Measurements from ENCODE around the gene S100A11. TPM values are rescaled to one million over a fixed set of nuclear protein-coding genes. Genes with fewer than 3 reads are reported as not detected.

The S100A11 gene
- total RNA-seq, 4 donors from 2014 or later = 41.9 to 183 (median 125) TPM

GRCh38 chr1:152047730-152048415, 11.1 kb upstream of the S100A11 start:
- Histone ChIP-seq H3K4me3 (peak overlapping the region in 1 of 2 donors; percentile 23), H3K4me1 (peaks cover 2 to 20% (median 4%) of the 10 kb centered on the region in 3 donors), H3K27me3 (no peaks in the 10 kb centered on the region), H3K36me3 (no peaks in the 10 kb centered on the region), H3K9me3 (no peaks in the 10 kb centered on the region), H3K27ac (peak overlapping the region; percentile 80 to 90 (median 86))
- TF ChIP-seq EP300 (IDR thresholded peaks at IDR 0.05) (no peak), POLR2A (IDR thresholded peaks at IDR 0.05) (peak; percentile 14 to 45), POLR2AphosphoS5 (IDR thresholded peaks at IDR 0.05) (peak; percentile 48), CTCF (IDR thresholded peaks at IDR 0.05) (peak in 3 of 4 experiments; percentile 48 to 54 (median 51))
- WGBS, 2 donors (ENCODE audit: low coverage in 1 of 2) = 0 to 3% methylated on average over 3 to 6 of the region's 13 CpGs
- peak; percentile 94 for ATAC-seq

GRCh38 chr1:152047413-152047729, 10.6 kb upstream of the S100A11 start:
- no peaks in the 10 kb centered on the region for H3K36me3 ChIP-seq
- ATAC-seq = no peak
- H3K4me1 ChIP-seq = peaks cover 2 to 20% (median 4%) of the 10 kb centered on the region in 3 donors
- no peaks in the 10 kb centered on the region for H3K9me3 ChIP-seq
- TF ChIP-seq EP300 (IDR thresholded peaks at IDR 0.05) = no peak
- TF ChIP-seq POLR2A (IDR thresholded peaks at IDR 0.05) = no peak
- no peak for TF ChIP-seq POLR2AphosphoS5 (IDR thresholded peaks at IDR 0.05)
- no peak for TF ChIP-seq CTCF (IDR thresholded peaks at IDR 0.05)
- WGBS, 2 donors (ENCODE audit: low coverage in 1 of 2) = 48 to 61% methylated on average over 4 to 5 of the region's 5 CpGs
- no peaks in the 10 kb centered on the region for H3K27me3 ChIP-seq
- peak overlapping the region in 1 of 2 donors; percentile 23 for H3K4me3 ChIP-seq
- peak overlapping the region; percentile 80 to 90 (median 86) for H3K27ac ChIP-seq

GRCh38 chr1:152044386-152044785, 7.6 kb upstream of the S100A11 start:
- 24 to 40% methylated on average over 3 of the region's 3 CpGs for WGBS, 2 donors (ENCODE audit: low coverage in 1 of 2)
- H3K9me3 ChIP-seq = no peaks in the 10 kb centered on the region
- no peak for ATAC-seq
- no peaks in the 10 kb centered on the region for H3K27me3 ChIP-seq
- peaks cover 2 to 20% (median 4%) of the 10 kb centered on the region in 3 donors for H3K4me1 ChIP-seq
- H3K36me3 ChIP-seq = no peaks in the 10 kb centered on the region
- H3K27ac ChIP-seq = no peak overlapping the region
- TF ChIP-seq POLR2AphosphoS5 (IDR thresholded peaks at IDR 0.05) (no peak), CTCF (IDR thresholded peaks at IDR 0.05) (no peak), POLR2A (IDR thresholded peaks at IDR 0.05) (no peak)
- no peak overlapping the region for H3K4me3 ChIP-seq

- WGBS, 2 donors (ENCODE audit: low coverage in 1 of 2) = 56 to 73% methylated on average over 5 of the region's 5 CpGs
- TF ChIP-seq POLR2A (IDR thresholded peaks at IDR 0.05) (no peak), POLR2AphosphoS5 (IDR thresholded peaks at IDR 0.05) (no peak), CTCF (IDR thresholded peaks at IDR 0.05) (no peak)
- Histone ChIP-seq H3K27ac (no peak overlapping the region), H3K27me3 (no peaks in the 10 kb centered on the region), H3K4me3 (no peak overlapping the region), H3K36me3 (no peaks in the 10 kb centered on the region), H3K4me1 (peaks cover 2 to 20% (median 4%) of the 10 kb centered on the region in 3 donors), H3K9me3 (no peaks in the 10 kb centered on the region)
- ATAC-seq = no peak
Observed at GRCh38 chr1:152043870-152044269, 7.1 kb upstream of the S100A11 start.

- Histone ChIP-seq H3K9me3 (no peaks in the 10 kb centered on the region), H3K27ac (no peak overlapping the region), H3K27me3 (no peaks in the 10 kb centered on the region), H3K36me3 (no peaks in the 10 kb centered on the region), H3K4me1 (peaks cover 0 to 7% (median 0%) of the 10 kb centered on the region in 3 donors), H3K4me3 (no peak overlapping the region)
- TF ChIP-seq POLR2A (IDR thresholded peaks at IDR 0.05) (no peak), CTCF (IDR thresholded peaks at IDR 0.05) (no peak), POLR2AphosphoS5 (IDR thresholded peaks at IDR 0.05) (no peak), EP300 (IDR thresholded peaks at IDR 0.05) (no peak)
- WGBS, 2 donors (ENCODE audit: low coverage in 1 of 2) = 45% methylated on average over 1 of the region's 1 CpG; no CpG with 5 or more reads in 1 of the 2 donors
- no peak for ATAC-seq
Observed at GRCh38 chr1:152042030-152042429, 5.2 kb upstream of the S100A11 start.

Data from gastroesophageal sphincter (tissue), 4 donors.